ENCODE data around the gene PRKAG3.
A peak's percentile ranks its signal among the peaks of the same experiment; 100 is the strongest.

Gene PRKAG3

DNA sequence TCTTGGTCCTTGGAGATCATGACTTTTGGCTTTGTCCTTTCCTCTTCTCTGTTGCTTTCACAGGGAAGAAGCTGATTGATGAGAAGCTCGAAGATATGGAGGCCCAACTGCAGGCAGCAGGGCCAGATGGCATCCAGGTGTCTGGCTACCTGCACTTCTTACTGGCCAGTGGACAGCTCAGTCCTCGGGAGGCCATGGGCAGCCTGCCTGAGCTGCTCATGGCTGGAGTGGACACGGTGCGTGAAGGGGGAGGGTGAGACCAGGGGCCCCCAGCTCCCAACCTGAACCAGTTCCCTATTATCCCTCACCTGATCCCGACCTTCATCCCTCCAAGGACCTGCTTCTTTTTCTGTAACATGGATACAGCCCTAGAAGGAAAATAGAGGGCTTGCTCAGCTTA is 18.7 kb downstream of the PRKAG3 start:
- DNase-seq: no peak

DNA sequence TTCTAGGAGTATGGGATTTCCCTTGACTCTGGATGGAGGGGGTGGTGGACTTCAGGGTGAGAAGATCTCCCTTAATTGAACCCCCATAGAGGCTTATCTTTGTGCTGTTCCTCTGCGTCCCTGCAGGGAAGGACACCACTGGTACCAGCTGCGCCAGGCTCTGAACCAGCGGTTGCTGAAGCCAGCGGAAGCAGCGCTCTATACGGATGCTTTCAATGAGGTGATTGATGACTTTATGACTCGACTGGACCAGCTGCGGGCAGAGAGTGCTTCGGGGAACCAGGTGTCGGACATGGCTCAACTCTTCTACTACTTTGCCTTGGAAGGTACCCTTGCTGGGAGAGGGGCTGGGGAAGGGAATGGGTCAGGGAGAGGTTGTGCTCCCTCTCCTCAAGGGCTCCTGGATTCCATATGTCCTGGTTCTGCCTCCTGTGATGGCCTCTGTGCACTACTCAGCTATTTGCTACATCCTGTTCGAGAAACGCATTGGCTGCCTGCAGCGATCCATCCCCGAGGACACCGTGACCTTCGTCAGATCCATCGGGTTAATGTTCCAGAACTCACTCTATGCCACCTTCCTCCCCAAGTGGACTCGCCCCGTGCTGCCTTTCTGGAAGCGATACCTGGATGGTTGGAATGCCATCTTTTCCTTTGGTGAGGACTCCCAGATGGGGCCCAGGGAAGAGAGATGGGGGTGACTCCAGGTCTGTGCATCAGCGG is 19.3 kb downstream of the PRKAG3 start:
- no peak for DNase-seq

DNA sequence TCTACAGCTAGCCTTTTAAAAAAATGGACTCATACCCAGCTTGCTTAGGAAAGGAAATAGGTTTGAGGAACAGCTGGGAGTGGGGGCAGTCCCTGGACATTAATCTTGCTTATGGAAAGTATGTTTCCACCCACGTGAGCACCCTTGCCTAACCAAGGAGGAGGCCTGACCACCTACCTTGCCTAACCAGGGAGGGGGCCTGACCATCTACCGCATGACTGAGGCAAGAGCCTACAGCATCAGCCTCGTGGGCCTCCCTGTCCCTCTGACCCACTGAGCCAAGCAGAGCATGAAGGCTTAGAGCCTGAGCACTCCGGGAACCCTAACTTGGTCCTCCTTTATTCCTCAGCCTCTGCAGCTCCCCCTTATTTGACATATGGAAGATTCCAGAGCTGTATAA is 20.2 kb downstream of the PRKAG3 start:
- DNase-seq: peak; percentile 13

DNA sequence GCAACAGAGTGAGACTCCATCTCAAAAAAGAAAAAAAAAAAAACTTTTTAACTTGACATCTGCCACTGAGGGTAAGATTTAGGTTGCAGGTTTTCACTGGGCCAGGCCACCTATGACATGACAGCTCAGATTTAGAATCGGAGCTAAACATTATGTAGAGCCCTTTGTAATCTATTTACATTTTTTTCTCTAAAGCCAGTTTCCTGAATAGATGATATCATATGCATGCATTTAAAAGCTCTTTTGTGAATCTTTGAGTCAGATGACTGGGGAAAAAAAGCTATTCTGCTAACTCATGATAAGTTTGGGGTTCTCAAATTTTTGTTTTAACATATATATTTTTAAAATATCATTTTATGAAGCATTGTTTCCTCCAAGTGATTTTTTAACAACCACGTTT is 21.3 kb downstream of the PRKAG3 start:
- DNase-seq: no peak

DNA sequence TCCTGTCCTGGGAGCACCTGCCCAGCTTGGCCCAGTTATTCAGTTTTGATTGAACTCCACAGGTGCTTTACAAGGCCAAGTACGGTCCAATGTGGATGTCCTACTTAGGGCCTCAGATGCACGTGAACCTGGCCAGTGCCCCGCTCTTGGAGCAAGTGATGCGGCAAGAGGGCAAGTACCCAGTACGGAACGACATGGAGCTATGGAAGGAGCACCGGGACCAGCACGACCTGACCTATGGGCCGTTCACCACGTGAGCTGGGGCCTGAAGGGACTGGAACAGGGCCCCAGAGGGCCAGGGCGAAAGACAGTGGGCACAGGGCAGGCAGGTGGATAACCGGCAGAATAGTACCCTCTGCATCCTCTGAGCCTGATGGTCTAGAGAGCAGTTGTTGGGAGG is 22.1 kb downstream of the PRKAG3 start:
- no peak for DNase-seq

DNA sequence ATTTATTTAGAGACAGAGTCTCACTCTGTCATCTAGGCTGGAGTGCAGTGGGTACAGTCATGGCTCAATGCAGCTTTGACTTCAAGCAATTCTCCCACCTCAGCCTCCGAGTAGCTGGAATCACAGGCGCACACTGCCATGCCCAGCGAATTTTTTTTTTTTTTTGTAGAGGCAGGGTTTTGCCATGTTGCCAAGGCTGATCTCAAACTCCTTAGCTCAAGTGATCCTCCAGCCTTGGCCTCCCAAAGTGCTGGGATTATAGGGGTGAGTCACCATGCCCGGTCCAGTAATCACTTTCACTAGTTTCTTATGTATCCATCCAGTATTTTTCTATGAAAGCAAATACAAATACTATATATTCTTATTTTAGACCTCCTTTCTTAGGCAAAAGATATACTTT is 24.0 kb downstream of the PRKAG3 start:
- DNase-seq: no peak

DNA sequence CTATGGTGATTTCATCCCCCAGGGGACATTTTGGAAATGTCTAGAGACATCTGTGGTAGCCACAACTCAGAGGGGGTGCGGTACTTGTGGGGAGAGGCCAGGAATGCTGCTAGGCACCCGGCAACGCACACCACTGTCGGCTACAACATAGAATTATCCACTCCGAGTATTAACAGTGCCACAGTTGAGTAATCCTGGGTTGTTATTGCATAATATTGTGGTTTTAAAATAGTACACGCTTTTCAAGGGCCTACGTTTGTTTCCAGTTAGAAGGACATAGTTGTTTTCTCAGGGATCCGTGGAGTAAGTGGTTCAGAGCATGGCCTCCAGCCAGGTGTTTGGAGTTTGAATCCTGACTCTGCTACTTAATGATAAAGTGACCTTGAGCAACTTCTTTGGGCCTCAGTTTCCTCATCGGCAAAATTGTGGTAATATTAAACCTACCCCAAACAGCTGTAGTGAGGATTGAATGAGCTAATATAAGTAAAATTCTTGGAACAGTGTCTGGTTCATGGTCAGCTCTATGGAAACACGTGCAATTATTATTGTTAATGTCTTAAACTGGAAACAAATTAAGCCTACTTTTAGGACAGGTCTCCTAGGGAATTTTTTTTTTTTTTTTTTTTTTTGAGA is 25.1 kb downstream of the PRKAG3 start:
- peak; percentile 98 for DNase-seq

DNA sequence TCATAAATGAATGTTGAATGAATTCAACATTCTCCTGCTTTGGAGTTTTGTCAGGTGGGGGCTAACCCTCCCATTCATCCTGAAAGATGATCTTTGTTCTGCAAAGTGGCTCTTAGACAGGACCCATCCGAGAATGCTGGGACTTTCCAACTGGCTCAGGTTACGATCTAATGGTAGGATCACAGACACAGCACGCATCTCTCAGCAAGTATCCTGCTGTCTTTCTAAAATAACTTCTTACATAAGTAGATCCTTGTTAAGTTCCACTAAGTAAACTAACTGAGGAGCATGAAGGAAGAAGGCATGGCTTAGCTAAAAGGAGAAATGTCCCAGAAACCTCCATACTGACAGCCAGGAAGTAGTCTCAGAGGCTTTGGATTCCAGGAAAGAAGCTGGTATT is 26.0 kb downstream of the PRKAG3 start:
- peak; percentile 18 for DNase-seq

DNA sequence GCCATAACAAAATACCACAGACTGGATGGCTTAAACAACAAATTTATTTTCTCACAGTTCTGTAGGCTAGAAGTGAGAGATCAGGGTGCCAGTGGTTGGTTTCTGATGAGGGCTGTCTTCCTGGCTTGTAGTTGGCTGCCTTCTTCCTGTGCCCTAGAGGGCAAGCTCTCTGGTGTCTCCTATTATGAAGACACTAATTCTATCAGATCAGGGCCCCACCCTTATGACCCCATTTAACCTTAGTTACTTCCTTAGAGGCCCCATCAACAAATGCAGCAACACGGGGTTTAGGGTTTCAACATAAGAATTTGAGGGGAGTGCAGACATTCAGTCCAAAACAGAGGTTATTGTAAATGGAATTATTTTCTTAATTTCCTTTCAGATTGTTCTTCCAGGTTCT is 26.8 kb downstream of the PRKAG3 start:
- no peak for DNase-seq

DNA sequence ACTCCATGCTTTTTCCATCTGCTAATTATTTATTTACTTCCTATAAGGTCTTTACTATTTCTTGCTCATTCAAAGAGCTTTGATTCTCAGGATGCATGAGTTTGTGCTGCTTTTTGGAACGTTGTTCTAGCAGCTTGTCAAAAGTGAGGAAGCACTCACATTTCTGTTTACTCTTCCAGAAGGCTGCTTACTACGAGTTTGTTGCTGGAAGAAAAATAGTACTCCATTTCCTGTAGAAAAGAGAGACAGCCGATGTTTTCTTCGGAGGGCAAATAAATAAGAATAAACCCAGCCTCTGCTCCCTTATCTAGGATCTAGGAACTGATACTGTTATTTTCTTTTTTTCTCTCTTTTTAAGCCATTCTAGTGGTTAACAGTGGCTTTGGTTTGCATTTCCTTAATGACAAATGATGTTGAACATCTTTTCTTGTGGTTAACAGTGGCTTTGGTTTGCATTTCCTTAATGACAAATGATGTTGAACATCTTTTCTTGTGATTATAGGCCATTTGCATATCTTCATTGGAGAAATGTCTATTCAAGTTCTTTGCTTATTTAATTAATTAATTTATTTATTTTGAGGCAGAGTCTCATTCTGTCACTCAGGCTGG is 29.1 kb downstream of the PRKAG3 start:
- DNase-seq: peak; percentile 88

DNA sequence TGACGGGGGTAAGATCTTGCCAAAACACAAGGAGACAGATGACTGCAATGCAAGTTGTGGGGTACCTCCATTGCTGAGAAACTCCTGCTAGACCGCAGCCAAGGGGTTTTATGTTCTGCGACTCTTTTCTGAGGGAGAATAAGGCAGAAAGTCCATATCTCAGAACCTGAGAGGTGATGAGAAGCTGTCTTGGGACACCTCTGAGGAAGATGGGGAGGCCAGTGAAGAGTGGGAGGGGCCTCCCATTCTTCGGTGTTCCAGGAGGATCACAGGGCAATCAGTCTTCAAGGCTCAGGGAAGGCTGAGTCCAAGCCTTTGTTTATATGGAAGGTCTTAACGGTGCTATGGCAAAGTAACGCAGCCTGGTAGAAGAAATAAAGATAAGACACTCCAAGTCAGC is 31.6 kb downstream of the PRKAG3 start:
- DNase-seq: no peak

DNA sequence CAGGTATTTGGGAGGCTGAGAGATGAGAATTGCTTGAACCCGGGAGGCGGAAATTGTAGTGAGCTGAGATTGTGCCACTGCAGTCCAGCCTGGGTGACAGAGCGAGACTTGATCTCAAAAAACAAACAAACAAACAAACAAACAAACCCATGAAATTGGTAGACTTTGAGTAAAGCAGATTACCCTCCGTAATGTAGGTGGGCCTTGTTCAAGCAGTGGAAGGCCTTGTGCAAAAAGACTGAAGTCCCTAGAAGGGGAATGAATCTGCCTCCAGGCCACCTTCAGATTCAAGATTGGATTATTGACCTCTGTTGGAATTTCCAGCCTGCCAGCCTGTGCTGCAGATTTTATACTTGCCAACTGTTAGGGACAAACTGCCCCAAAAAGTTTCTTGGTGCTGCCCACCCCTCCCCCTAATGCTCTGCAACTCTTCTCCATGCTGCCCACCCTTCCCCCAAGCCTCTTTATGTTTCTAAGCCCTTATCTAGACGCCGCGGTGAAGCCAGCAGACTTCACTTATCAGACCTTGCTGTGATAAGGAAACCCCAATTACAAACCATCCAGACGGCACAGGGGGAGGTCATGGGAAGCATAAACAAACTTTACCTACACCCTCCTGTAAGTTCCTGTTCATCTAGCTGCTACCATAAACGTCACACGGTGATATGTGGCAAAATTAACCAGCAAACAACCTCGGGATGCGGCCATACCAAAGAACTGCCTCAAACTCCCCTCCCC is 32.7 kb downstream of the PRKAG3 start:
- DNase-seq: no peak

DNA sequence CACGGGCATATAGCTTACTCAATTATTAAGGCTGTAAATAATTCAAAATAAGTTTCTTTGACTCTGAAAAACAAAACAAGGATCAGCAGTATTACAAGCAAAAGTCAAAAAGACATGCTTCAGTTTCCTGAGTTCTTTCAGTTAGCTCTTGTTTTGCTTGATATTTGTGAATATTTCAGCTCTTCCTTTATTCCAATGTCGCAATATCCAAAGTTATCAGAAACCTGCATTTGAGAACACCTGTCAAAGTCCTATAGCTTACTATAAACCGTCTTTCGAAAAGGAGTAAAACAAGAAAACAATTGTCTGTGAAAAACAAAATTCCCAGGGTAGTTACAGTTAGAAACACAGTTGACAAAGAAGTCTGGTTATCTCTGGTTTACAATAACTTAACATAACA is 34.9 kb downstream of the PRKAG3 start:
- no peak for DNase-seq

DNA sequence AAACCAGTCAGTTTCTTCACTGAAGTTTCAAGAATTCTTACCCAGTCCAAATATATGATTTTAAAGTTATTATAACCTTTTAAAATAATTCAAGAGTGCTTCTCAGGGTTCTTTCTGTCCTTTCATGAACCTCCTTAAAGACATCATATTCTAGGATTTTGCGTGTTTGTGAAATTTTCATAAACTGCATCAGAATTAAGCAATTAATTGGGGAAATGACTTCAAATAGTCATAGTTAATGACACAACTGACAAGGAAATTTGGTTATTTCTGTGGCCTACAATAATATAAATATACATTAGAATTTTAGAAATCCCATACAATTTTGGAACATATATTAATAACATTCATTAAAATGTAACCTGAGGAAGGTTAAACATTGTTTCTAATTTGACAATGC is 39.2 kb downstream of the PRKAG3 start:
- no peak for DNase-seq

DNA sequence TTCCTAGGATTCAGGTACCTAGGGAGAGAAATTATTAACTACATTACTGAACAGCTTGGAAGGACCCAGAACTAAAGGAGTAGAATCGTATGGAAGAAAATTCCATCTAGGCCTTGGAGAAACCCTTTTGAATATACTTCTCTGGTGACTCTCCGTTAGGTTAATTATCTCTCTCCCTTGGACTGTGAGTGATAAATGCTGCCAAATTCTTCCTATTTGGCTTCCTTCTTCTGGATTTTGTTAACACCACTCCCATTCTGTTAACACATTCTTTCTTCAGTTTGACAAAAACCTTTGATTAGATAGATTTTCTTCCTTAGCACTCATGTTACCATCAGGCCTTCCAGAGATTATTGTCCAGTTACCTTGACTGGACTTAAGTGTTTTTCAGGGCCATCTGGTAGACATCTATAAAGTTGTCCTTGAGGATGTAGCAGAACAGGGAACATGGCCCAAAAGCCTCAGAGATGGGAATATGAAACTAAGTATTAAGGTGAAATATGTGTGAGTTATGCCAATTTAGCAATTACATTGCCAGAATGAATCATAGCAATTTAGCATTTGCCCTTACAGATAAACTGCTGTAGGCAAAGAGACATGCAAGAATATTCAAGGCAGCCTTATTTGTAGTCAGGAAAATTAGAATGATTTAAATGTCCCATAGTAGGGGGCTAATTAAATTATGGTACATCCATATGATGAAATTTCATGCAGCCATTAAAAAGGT is 42.9 kb downstream of the PRKAG3 start:
- no peak for DNase-seq

DNA sequence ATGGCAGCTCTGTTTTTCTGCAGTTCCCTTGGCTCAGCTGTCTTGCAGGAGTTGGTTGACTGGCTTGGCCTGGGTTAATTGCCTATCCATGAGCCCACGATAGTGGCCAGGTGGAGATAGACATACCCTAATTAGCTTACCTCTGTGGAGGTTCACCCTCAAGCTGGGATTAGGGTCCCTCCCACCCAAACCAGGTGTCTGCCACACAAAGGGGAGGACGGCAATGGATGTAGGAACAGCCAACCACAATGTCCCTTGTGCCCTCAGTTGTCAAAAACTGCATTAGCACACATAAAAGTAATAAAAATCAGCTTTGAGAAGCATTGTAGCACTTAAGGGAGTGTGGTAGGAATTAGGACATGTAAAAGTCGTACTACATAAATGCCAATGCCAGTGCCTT is 45.5 kb downstream of the PRKAG3 start:
- no peak for DNase-seq

DNA sequence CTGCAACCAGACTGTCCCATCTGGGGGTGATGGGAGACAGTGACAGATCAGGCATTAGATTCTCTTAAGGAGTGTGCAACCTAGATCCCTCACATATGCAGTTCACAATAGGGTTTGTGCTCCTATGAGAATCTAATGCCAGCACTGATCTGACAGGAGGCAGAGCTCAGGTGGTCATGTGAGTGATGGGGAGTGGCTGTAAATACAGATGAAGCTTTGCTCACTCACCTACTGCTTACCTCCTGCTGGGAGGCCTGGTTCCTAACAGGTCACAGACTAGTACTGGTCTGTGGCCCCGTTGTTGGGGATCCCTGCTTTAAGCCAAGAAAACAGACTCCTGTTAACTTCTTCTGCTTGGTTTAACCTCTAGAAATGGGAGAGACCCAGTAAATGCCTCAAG is 46.5 kb downstream of the PRKAG3 start:
- DNase-seq: no peak

DNA sequence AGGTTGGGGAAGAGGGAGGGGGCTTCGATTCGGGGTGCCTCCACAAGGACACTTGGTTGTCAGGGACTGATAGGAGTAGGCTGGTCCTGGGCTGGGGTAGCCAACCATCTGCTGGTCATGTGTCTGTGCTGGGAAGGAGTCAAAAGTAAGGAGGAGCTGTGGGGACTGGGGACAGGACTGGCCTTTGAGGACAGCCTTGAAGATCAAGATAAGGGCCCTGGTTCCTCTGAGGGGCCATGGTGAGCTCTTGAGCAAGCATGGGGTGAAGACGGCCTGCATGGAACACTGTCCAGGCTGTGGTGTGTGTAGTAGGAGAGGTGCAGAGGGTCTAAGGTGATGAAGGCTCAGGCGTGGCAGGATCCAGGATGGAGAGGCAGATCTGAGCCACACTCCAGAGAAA is 47.9 kb downstream of the PRKAG3 start:
- no peak for DNase-seq

DNA sequence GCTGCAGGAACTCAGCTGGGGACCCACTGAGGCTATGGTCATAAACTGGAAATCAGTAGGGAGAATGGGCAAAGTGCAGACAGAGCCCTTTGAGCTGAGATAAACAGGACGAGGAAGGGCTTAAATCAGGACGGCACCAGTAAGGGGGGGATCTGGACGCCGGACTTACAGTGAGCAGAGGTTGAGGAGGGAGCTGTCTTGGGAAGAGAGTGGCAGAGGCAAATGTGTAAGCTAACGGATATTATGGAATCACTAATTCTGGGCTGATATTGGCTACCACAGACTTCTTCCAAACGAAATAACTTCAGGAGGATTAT is 49.1 kb downstream of the PRKAG3 start:
- no peak for DNase-seq

DNA sequence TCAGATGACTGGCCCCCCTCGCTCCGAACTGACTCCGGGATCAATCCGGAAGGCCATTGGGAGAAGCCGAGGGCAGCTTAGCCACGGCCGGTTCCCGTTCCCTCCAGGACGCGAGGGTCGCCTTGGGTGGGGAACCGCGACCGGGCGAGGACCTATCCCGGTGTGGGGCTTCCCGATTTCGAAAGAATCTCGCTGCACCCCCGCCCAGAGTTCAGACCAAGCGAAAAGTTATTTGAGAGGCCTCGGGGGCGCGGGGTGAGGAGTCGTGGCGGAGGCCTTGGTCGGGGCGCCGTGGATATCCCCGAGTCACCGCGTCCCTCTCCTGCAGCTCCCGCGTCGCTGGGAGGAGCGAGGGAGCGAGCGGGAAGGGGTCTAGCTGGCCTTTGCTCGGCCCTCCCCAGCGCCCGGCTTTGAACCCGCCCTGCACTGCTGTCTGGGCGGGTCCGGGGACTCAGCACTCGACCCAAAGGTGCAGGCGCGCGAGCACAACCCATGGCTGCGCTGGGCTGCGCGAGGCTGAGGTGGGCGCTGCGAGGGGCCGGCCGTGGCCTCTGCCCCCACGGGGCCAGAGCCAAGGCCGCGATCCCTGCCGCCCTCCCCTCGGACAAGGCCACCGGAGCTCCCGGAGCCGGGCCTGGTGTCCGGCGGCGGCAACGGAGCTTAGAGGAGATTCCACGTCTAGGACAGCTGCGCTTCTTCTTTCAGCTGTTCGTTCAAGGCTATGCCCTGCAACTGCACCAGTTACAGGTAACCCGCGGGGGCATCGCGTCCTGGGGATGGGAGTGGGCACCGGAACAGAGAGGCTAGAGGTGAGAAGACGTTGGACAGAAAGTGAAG is 49.7 kb downstream of the PRKAG3 start, which contains the start of gene CYP27A1:
TSS of gene CYP27A1 (plus strand) at position 457 of the 837 bp plus-strand sequence. CDS start at position 493, 36 bp downstream.
- no peak for DNase-seq

DNA sequence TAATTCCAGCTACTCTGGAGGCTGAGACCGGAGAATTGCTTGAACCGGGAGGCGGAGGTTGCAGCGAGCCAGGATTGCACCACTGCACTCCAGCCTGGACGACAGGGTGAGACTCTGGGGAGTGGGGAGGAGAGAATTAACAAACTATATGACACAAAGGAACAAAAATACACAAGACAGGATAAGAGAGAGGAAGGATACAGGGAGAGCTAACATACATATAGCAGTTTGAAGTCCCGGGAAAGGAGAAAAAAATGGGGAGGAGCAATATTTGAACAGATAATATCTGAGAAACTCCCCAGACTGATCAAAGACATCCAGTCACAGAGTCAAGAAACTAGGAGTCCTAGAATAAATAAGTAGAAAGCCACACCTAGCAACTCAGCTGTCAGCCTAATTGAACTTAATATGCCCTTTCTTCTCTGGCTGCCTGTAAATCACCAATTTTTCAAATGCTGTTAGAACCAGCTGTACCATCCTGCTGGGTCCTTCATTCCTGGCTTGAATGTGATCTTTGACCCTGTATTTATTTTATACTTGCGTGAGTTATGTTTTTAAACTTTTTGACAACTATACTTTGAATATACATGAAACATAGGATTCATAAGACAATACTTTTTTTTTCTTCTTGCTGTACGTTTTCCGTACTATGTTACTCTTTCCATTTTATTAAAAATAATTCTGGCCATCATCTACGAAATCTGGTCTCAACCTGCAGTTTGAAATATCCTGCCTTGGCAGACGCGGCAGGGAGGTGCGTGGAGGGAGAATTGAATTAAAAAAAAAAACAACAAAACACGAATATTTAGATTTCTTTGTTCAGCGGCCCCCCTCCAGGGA is 50.5 kb downstream of the PRKAG3 start:
- no peak for DNase-seq
